Calu3 (cell line): ENCODE results near the gene CDPF1. TPM values are rescaled to one million over a fixed set of nuclear protein-coding genes. Genes with fewer than 3 reads are reported as not detected.

ENCODE experiments used
- BruUV-seq: library from RNA; stranded (reverse); fragments of 400-500 nt; replicated peaks from 2 replicates; lab custom pipeline; 2021; lab: Mats Ljungman, UMichigan
- CTCF ChIA-PET: fragments of 300-600 bp; sonication (Branson Sonifier 250); formaldehyde crosslinking; loops from one replicate; lab custom pipeline; 2022; ENCODE audit warnings: antibody characterized with exemption; lab: Charles Lee
- DNase-seq: peaks from one replicate; pipeline ENCODE4 v3.0.0; 2022
- H3K27ac Mint-ChIP-seq: one replicate; pipeline ENCODE4 v1.8.0; 2022; ENCODE audit warnings: mixed read lengths; ENCODE audit not compliant: unreplicated experiment
- H3K27me3 Mint-ChIP-seq: one replicate; pipeline ENCODE4 v1.8.0; 2022; ENCODE audit warnings: mixed read lengths; ENCODE audit not compliant: unreplicated experiment
- H3K36me3 Mint-ChIP-seq: one replicate; pipeline ENCODE4 v1.8.0; 2022; ENCODE audit warnings: mild to moderate bottlenecking, moderate library complexity, mixed read lengths; ENCODE audit not compliant: insufficient read depth, unreplicated experiment
- H3K4me1 Mint-ChIP-seq: one replicate; pipeline ENCODE4 v1.8.0; 2022; ENCODE audit warnings: mild to moderate bottlenecking, low read depth, mixed read lengths; ENCODE audit not compliant: unreplicated experiment
- H3K4me3 Mint-ChIP-seq: one replicate; pipeline ENCODE4 v1.8.0; 2022; ENCODE audit warnings: mild to moderate bottlenecking, low read depth, moderate library complexity, mixed read lengths; ENCODE audit not compliant: unreplicated experiment
- H3K9me3 Mint-ChIP-seq: one replicate; pipeline ENCODE4 v1.8.0; 2022; ENCODE audit warnings: low read depth, mixed read lengths; ENCODE audit not compliant: unreplicated experiment
- CTCF ChIP-seq: fragments of 200-600 bp; IDR thresholded peaks from one replicate; pipeline ENCODE4 v1.8.0; 2022; ENCODE audit warnings: antibody characterized with exemption; ENCODE audit not compliant: unreplicated experiment
- intact Hi-C: fragments of 100-400 bp; cut with micrococcal nuclease; formaldehyde crosslinking; loops from one replicate; pipeline ENCODE4 v1.10.0; 2022; ENCODE audit not compliant: unreplicated experiment
- total RNA-seq: library from RNA; stranded (reverse); gene quantifications from 2 replicates; pipeline ENCODE4 v1.2.3, GENCODE V29; 2022

Gene CDPF1
- total RNA-seq, 1 experiment from 2014 or later = 10.5 TPM

GRCh38 chr22:46286941-46287872 is 37.1 kb upstream of the CDPF1 start:
- no peak for TF ChIP-seq CTCF
- Mint-ChIP-seq H3K27ac (peak overlapping the region; percentile 27), H3K9me3 (peaks cover 2% of the 10 kb centered on the region), H3K36me3 (peaks cover 61% of the 10 kb centered on the region), H3K27me3 (no peaks in the 10 kb centered on the region), H3K4me1 (no peaks in the 10 kb centered on the region), H3K4me3 (no peak overlapping the region)
- intact Hi-C loops = no loop called here
- no peak for DNase-seq
- BruUV-seq = no TSS peak
- CTCF ChIA-PET = no interaction called here

DNA sequence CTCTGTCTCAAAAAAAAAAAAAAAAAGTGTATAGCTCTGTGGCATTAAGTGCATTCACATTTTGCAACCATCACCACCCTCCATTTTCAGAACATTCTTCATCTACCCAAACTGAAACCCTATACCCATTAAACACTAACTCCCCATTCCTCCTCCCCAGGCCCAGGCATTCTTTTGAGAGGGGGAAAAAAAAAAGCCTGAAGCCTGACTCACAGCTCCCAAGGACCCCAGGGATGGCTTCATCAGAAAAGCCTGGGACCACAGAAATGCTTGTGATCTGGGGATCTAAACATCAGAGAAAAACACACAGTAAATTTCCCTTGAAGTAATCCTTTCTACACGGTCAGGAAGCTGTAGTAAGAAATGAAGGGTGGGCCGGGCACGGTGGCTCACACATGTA is 35.9 kb upstream of the CDPF1 start:
- DNase-seq = no peak
- no peak overlapping the region for H3K4me3 Mint-ChIP-seq
- peaks cover 62% of the 10 kb centered on the region for H3K36me3 Mint-ChIP-seq
- no peaks in the 10 kb centered on the region for H3K4me1 Mint-ChIP-seq
- intact Hi-C loops = no loop called here
- no peaks in the 10 kb centered on the region for H3K27me3 Mint-ChIP-seq
- TF ChIP-seq CTCF = no peak
- no peaks in the 10 kb centered on the region for H3K9me3 Mint-ChIP-seq
- CTCF ChIA-PET = no interaction called here
- no TSS peak for BruUV-seq
- no peak overlapping the region for H3K27ac Mint-ChIP-seq

- CTCF ChIA-PET = no interaction called here
- H3K36me3 Mint-ChIP-seq = peaks cover 53% of the 10 kb centered on the region
- no peaks in the 10 kb centered on the region for H3K9me3 Mint-ChIP-seq
- H3K27me3 Mint-ChIP-seq = no peaks in the 10 kb centered on the region
- H3K27ac Mint-ChIP-seq = no peak overlapping the region
- no peak overlapping the region for H3K4me3 Mint-ChIP-seq
- no peak for TF ChIP-seq CTCF
- no TSS peak for BruUV-seq
- intact Hi-C loops = no loop called here
- DNase-seq = no peak
- H3K4me1 Mint-ChIP-seq = no peaks in the 10 kb centered on the region
These were observed 32.0 kb upstream of the CDPF1 start for GRCh38 chr22:46281866-46282678.

- no TSS peak for BruUV-seq
- CTCF ChIA-PET = interaction anchor here (1.6 kb wide), 1 partner anchor 160 kb away, joined by 3 read pairs; no protein-coding TSS in a partner anchor
- peaks cover 46% of the 10 kb centered on the region for H3K36me3 Mint-ChIP-seq
- DNase-seq = no peak
- no peak overlapping the region for H3K4me3 Mint-ChIP-seq
- TF ChIP-seq CTCF = no peak
- no peak overlapping the region for H3K27ac Mint-ChIP-seq
- no peaks in the 10 kb centered on the region for H3K9me3 Mint-ChIP-seq
- no peaks in the 10 kb centered on the region for H3K27me3 Mint-ChIP-seq
- no peaks in the 10 kb centered on the region for H3K4me1 Mint-ChIP-seq
- intact Hi-C loops = no loop called here
These were observed 31.0 kb upstream of the CDPF1 start for GRCh38 chr22:46280999-46281623.
